ENCODE results near the gene PEF1. TPM values are rescaled to one million over a fixed set of nuclear protein-coding genes. Genes with fewer than 3 reads are reported as not detected.

PEF1 gene
- polyA plus RNA-seq, 1 experiment = 71.8 TPM

GRCh38 chr1:31659889-31660288 lies 15.2 kb upstream of the PEF1 start:
- Histone ChIP-seq H3K9me3 (ENCODE audit: control insufficient read depth, insufficient read depth, low read length) (no peaks in the 10 kb centered on the region), H3K27me3 (ENCODE audit: control insufficient read depth, insufficient read depth, low read length) (no peaks in the 10 kb centered on the region), H3K27ac (ENCODE audit: low read depth, low read length) (no peak overlapping the region), H3K4me3 (ENCODE audit: low read depth, low read length) (no peak overlapping the region)
- DNase-seq (ENCODE audit: low read depth, low spot score) = no peak
- no peak for TF ChIP-seq CTCF (IDR thresholded peaks at IDR 0.05; ENCODE audit: low read depth, low read length)
- ChIA-PET POLR2A (interaction anchor here (0.6 to 0.9 kb wide), 2 partner anchors 15 to 44 kb away, joined by 3 read pairs; no protein-coding TSS in a partner anchor), CTCF (interaction anchor here (1.9 kb wide), 1 partner anchor 85 kb away, joined by 7 read pairs; no protein-coding TSS in a partner anchor)

GRCh38 chr1:31658721-31659120 lies 14.0 kb upstream of the PEF1 start:
- H3K4me3 ChIP-seq (ENCODE audit: low read depth, low read length) = no peak overlapping the region
- TF ChIP-seq CTCF (IDR thresholded peaks at IDR 0.05; ENCODE audit: low read depth, low read length) = no peak
- H3K27me3 ChIP-seq (ENCODE audit: control insufficient read depth, insufficient read depth, low read length) = no peaks in the 10 kb centered on the region
- no peak for DNase-seq (ENCODE audit: low read depth, low spot score)
- no peaks in the 10 kb centered on the region for H3K9me3 ChIP-seq (ENCODE audit: control insufficient read depth, insufficient read depth, low read length)
- CTCF ChIA-PET = interaction anchor here (0.6 kb wide), 1 partner anchor 130 kb away, joined by 3 read pairs; no protein-coding TSS in a partner anchor
- H3K27ac ChIP-seq (ENCODE audit: low read depth, low read length) = peak overlapping the region; percentile 21
- POLR2A ChIA-PET = interaction anchor here (0.6 to 0.9 kb wide), 3 partner anchors 18 to 130 kb away, joined by 3 read pairs; no protein-coding TSS in a partner anchor

- ChIA-PET CTCF (interaction anchor here (0.6 kb wide), 1 partner anchor 13 kb away, joined by 4 read pairs; the partner anchor contains the start of gene PEF1), POLR2A (no interaction called here)
- no peaks in the 10 kb centered on the region for H3K27me3 ChIP-seq (ENCODE audit: control insufficient read depth, insufficient read depth, low read length)
- no peaks in the 10 kb centered on the region for H3K9me3 ChIP-seq (ENCODE audit: control insufficient read depth, insufficient read depth, low read length)
- no peak for TF ChIP-seq CTCF (IDR thresholded peaks at IDR 0.05; ENCODE audit: low read depth, low read length)
- H3K27ac ChIP-seq (ENCODE audit: low read depth, low read length) = no peak overlapping the region
- no peak overlapping the region for H3K4me3 ChIP-seq (ENCODE audit: low read depth, low read length)
- no peak for DNase-seq (ENCODE audit: low read depth, low spot score)
Measured at GRCh38 chr1:31657972-31658510, 13.4 kb upstream of the PEF1 start.

- ChIA-PET CTCF (interaction anchor here (0.7 kb wide), 1 partner anchor 130 kb away, joined by 4 read pairs; no protein-coding TSS in a partner anchor), POLR2A (no interaction called here)
- H3K9me3 ChIP-seq (ENCODE audit: control insufficient read depth, insufficient read depth, low read length) = no peaks in the 10 kb centered on the region
- TF ChIP-seq CTCF (IDR thresholded peaks at IDR 0.05; ENCODE audit: low read depth, low read length) = no peak
- no peak overlapping the region for H3K4me3 ChIP-seq (ENCODE audit: low read depth, low read length)
- H3K27ac ChIP-seq (ENCODE audit: low read depth, low read length) = no peak overlapping the region
- H3K27me3 ChIP-seq (ENCODE audit: control insufficient read depth, insufficient read depth, low read length) = no peaks in the 10 kb centered on the region
- no peak for DNase-seq (ENCODE audit: low read depth, low spot score)
Measured at GRCh38 chr1:31657020-31657804, 12.5 kb upstream of the PEF1 start.

- H3K27ac ChIP-seq (ENCODE audit: low read depth, low read length) = no peak overlapping the region
- H3K27me3 ChIP-seq (ENCODE audit: control insufficient read depth, insufficient read depth, low read length) = no peaks in the 10 kb centered on the region
- CTCF ChIA-PET = no interaction called here
- no peak for TF ChIP-seq CTCF (IDR thresholded peaks at IDR 0.05; ENCODE audit: low read depth, low read length)
- H3K9me3 ChIP-seq (ENCODE audit: control insufficient read depth, insufficient read depth, low read length) = no peaks in the 10 kb centered on the region
- no peak for DNase-seq (ENCODE audit: low read depth, low spot score)
- no peak overlapping the region for H3K4me3 ChIP-seq (ENCODE audit: low read depth, low read length)
- POLR2A ChIA-PET = no interaction called here
Measured at GRCh38 chr1:31655756-31656155, 11.1 kb upstream of the PEF1 start.

Measured in AG04450 (cell line).